IPS-NIHi7 (cell line): Measurements from ENCODE around the gene SERPINA4.

ENCODE experiments used
- DNase-seq: peaks from one replicate; pipeline ENCODE4 v3.0.0; 2012; ENCODE audit warnings: mixed read lengths; ENCODE audit errors: extremely low spot score

SERPINA4 gene, protein sequence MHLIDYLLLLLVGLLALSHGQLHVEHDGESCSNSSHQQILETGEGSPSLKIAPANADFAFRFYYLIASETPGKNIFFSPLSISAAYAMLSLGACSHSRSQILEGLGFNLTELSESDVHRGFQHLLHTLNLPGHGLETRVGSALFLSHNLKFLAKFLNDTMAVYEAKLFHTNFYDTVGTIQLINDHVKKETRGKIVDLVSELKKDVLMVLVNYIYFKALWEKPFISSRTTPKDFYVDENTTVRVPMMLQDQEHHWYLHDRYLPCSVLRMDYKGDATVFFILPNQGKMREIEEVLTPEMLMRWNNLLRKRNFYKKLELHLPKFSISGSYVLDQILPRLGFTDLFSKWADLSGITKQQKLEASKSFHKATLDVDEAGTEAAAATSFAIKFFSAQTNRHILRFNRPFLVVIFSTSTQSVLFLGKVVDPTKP

DNA sequence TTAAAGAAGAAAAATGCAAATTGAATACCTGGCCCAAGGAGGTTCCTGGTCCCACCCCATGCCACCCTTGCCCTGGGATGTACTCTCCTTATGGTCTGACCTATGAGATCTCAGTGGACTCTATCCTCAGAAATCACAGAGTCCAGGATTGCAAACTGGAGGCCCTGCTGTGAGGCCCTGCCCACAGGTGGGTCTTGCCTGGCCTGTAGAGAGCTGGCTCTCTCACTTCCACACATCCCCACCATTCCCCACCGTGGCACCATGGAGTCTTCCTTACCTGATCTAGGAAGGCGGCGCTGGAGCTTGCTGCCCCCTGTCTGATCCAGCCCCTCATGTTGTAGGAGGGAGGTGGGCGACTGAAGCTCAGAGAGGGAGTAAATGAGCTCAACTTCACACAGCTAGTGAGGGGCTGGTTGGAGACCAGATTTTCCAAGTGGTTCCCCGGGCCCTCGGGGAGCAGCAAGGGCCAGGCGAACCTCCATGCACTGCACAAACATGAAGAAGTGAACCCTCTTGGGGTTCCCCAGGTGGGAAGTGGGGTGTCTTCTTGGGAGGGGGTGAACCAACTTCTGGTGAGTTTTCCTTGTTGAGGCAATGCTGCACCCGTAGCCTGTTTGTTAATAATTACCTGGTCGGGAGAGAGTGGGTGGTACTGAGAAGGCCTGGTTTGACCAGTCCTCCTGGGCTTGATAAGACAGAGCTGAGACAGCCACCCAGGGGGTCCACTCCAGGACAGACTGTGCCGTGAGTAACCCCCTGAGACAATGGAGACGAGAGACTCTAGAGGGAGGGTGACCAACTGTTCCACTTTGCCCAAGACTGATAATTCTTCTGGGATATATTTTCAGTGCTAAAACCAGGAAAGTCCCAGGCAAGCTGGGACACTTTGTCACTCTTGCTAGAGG is at the start of gene SERPINA4:
TSS of gene SERPINA4 (plus strand) at position 692 of the 905 bp plus-strand sequence. CDS start 2,041 bp downstream, outside the sequence.
- no peak for DNase-seq

DNA sequence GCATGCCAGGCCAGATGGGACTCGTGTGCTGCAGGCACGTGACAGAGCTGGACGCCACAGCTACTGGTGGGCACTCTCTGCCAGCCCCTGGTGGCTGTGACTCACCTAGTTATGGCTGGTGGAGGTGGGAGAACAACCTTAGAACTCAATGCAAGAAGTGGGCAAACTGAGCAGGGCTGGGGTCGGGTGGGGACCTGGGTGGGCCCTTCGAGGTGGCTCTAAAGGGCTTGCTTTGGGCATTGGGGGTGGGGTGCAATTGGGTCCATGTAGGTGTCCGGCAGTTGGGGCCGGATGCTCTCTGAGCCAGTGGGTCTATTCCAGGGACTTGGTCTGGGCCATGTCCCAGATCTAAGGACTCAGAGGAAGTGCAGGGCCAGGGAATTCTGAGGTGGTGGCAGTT is 46.9 kb upstream of the SERPINA4 start:
- DNase-seq = no peak

DNA sequence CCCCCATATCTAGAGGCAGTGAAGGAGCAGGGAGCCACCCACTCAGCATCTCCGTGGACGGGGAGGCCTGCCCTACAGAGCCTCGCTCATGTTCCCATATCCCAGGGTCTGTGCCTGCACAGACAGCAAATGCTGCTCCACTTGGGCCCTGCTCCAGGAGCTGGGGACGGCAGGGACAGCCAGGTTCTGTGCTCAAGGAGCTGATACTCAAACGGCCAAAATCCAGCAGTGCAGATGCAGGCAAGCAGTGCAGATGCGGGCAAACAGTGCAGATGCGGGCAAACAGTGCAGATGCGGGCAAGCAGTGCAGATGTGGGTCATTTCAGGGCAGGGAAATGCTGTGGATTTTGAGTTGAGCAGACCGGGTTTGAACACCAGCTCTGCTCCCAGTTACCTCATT is 45.8 kb upstream of the SERPINA4 start:
- no peak for DNase-seq

DNA sequence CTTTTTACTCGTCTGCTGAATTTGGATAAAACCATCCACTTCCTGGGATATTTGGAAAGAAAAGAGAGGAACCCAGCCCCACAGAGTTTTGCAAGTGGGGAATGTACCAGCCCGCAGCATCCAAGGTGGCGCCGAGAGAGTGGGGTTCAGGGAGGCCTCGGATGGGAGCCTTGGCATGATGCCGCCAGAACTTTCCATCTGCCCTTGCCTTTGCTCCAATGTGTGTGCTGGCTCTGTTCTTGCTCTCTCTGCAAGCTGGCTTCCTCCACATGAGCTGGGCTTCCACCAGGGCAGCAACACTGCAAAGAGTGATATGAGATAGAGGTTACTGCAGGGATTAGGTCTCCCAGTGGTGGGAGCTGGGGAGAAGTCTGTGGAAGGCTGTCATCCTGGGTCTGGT is 45.4 kb upstream of the SERPINA4 start:
- no peak for DNase-seq

DNA sequence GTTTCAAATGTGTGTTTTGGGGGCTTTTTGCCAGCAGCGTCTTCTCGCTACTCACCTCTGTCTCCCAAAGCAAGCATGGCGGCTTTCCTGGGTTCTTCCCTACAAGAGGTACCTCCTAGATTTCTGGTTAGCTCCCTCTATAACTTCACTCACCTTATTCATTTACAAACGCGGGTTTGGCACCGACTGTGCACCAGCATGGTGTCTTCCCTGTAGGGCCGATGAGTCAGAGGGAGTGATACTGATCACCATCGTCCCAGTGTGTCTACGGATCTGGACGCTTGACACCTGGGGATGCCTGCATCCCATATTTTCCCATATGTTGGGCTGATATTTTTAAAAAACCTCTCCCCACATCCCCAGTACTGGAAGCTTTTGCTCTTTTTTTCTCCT is 44.0 kb upstream of the SERPINA4 start:
- DNase-seq = no peak

DNA sequence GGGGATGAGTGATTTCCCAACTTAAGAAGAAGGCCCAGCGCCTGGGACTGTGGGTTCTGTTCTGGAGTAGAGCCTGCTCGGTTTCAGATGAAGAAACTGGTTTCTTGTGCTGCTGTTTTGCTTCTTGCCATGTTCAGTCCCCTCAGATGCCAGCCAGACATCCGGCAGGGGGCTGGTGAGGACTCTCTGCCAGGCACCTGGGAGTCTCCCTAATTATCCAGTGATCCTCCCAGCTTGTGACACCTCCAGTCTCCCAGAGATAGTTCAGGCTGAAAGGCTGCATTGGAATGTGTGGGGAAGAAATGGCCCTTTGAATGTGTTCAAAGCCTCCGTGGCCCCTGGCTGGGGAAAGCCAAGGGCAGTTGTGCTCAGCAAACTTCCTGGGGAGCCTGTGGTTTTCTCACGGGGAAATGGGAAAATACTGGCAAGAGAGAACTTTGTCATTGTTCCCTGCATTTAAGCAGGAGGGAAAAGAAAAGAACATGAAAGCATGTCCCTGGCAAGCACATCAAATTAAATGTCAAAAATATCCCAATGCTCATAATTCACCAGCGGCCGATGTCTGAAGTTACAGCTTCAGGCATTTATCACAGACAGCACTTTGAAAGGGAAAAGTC is 43.5 kb upstream of the SERPINA4 start:
- DNase-seq = peak; percentile 37

DNA sequence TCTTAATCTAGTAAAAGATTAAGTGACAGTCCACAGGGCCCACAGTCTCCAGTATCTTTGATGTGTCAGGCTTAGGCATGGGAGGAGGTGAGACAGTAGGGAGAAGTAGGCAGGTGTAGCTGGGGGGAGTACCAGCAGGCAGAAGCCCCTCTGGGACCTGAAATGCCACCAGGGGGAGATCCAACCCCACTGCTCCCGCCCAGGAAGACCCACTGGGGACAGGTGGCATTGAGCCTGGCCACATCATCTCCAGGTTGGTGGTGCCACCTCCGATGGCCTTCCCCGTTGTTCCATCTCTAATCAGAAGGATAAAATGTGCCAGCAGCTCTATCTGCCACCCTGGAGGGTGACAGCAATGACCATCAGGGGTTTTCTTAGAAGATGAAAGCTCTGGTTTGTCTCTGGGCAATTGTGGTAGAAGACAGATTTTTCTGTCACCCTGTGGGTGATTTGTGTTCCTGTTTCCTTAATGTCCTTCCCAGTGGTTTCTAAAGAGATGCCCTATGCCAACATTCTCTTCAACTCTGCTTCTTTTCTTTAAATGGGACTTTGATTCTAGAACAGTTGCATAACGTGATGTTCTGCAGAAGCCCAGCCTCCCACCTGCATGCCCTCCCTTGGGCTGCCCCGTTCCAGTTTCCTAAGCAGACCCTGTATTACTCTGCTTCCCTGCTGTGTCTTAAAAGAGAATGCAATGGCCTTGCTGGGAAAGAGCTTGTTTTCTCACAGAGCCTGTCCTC is 39.7 kb upstream of the SERPINA4 start:
- DNase-seq = no peak

DNA sequence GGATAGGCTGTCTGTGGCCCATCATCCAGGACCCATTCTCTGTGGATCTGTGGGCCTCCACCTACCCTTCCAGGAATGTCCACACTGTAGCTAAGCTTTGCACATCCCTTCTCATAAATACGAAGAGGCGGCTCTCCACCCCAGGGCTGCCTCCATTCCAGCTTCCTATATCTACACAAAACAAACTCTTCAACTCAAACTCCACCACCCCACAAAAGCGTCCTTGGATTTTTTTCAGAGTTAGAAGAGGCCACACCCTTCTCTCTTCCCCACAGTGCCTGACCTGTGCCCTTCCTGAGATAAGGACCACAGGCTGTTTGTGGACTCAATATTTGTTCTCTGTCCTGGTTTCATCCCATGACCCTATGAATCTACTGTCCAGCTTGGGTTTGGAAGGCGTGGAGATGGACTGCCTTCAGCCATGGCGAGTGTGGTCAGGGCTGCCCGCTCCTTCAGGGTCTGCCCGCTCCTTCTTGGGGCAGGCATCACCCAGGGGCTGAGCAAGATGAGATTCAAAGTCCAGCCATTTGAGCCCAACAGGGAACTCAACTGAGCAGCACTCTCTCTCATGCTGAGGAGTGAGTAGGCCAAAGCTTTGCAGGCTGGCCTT is 39.0 kb upstream of the SERPINA4 start:
- DNase-seq = no peak

DNA sequence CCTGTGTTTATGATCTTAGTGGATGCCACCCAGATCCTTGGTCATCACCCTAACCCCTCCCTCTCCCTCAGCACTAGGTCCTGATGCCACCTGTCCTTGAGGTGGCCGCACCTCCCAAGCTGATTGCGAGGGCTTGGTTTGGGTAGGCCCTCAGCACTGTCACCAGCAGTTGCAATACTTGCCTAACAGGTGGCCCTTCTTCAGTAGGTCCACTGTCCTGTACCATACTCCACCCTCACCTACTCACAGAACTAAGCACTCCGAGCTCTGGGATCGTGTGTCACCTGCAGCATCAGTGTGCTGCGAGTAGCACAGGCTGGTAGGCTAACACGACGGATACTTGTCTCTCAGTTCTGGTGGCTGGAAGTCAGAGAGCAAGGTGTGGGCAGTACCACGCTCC is 38.0 kb upstream of the SERPINA4 start:
- DNase-seq = no peak

DNA sequence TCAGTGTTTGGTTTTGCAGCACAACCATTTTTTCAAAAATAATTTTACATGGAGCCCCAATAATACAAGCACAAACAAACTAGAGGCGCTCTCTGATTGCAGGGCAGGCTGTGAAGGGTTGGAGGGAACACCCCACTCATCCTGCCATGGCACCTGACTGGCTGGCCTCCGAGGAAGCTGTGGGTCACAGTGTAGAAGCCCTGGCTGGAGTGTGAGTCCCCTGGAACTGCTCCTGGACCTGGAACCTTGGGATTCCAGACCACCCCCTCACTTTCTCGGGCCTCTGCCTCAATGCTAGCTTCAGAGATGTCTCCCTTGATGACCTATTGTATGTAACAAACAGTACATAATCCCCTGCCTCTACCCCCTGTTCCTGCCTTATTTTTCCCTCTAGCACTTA is 37.1 kb upstream of the SERPINA4 start:
- no peak for DNase-seq

DNA sequence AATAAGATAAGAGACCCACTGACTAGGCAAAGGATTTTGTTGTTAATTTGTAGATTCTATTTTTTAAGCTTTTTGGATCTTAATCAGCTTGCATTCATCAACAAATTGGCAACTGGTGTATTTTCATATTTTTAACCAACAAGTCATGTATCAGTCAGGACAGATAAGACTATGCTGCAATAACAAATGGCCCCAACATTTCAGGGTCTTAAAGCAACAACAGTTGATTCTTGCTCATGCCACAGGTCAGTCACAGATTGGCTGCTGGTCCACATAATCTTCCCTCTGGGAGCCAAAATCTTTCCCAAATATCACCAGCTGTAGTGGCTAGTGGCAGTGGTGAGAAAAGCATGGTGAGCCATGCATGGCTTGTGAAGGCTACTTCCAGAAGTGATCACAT is 30.1 kb upstream of the SERPINA4 start:
- no peak for DNase-seq

DNA sequence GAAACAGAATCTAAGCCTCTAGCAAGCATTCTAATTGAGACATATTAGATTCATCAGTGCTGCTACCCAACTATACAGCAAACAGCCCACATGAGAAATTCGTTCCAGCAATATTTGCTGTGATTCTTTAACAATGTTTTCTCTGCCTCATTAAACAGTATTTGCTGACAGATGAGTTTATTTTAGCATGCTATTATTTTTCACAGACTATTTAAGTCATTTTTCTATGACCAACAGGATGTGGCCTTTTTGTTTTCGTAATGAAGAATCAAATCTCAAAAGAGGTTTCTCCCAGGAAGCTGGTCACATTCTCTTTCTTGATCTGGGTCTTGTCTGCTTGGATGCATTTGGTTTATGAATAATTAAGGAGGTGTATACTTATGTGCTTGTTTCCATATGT is 28.8 kb upstream of the SERPINA4 start:
- no peak for DNase-seq

DNA sequence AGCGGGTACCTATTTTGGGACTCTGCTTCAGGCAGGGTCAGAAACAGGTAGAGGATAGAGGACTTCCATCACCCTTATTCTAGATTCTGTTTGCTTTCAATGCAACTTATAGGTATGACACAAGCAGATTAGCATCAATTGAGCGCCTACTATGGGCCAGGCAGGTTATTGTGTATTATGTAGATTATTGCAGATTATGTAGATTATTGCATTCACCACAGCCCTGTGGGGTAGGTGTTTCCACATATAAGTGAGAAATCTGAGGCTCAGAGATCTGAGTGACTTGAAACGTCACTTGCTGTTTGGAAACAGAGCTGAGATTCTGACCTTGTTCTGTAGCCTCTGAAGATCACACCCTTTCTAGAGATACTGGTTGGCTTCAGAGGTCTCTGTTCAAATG is 25.7 kb upstream of the SERPINA4 start:
- DNase-seq = no peak

DNA sequence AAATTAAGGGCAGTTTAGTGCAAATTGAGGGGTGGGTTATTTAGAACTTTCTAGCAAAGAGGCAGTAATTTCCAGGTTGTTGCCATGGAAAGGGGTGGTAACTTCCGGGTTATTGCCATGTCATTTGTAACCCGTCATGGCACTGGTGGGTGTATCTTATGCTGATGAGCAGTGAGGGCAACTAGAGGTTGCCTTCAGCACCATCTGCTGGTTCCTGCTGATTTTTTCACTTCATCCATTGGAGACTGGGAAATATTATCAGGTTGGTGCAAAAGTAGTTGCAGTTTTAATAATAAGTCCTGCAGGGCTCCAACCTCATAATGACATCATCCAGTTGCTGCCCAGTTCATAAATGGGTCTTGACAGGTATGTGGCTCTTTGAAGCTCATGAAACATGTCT is 24.4 kb upstream of the SERPINA4 start:
- no peak for DNase-seq

DNA sequence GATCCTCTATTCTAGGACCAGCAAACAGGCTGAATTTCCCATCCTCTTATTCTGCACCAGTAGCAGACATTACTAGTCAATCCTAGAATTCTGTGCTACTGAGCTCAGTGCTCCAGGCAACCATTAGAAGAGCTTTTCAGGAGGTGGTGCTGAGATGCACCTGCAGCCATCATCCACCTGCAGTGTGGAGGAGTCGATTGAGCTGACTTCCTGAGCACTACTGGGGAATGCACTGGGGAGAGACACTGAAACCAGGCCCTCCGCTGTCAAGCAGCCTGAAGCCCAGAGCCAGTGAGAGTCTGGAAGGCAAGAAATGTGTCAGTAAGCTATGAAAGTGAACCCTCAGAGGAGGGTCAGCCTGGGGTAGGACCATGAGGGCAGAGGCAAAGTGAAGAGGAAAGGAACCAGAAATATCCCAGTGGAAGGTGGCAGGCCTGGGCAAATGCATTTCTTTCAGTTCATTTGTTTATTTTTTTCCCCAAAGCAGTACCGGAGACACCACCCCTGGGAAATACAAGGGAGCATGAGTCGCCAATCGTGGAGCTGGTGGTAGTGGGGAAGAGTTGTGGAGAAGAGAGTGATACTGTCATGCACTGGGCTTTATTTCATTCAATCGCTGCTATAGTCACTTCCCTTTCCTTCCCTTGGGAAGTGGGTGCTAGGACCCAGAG is 23.0 kb upstream of the SERPINA4 start:
- no peak for DNase-seq

DNA sequence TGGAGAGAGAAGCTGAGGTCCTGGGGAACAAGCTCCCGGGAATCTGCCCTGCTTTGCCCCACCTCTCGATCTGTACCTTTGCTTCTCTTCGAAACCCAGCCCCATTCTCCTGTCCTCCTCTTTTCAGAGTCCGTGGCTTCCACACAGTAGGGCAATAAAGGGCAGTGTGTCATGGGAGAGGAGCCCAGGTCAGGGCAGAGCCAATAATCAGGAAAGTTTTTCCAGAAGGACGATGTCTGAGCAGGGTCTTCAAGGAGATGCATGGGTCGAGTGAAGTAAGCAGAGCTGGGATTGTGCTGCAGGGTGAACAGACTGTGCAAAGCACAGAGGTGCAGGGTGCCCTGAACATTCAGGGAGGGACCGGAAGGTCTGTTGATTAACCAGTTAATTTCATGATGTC is 22.1 kb upstream of the SERPINA4 start:
- DNase-seq = no peak

DNA sequence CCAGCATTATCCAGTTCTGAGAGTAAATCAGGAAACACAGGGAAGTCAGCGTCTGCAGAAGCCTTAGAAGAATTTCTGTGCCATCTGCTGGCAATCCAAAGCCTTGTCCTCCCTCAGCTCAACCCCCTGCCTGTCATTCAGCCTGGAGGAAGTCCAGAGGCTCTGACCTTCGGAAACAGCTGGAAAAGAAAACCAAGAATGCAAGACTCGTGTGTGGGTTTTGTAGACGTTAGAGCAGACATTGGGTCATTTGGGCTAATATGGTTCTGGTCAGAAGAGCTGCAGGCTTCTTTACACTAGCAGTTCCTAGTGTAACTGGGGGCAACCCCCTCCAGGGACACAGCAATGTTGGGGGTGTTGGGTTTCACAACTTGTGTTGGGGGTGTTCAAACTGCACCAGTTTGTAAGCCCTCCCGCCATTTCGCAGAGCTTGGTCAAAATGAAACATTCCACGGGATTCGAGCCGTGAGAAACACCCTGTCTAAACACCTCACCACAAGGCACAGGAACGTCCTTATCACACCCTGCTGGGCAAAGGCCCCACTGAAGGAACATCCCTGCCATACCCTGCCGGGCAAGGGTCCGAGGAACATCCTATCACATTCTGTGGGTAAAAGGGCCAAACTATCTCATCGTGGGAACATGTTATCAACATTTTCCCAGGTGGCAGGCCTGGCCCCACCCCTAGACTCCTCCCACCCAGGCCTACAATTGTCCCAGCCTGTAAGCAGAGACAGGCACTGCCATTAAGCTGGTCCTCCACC is 21.0 kb upstream of the SERPINA4 start:
- DNase-seq = no peak

DNA sequence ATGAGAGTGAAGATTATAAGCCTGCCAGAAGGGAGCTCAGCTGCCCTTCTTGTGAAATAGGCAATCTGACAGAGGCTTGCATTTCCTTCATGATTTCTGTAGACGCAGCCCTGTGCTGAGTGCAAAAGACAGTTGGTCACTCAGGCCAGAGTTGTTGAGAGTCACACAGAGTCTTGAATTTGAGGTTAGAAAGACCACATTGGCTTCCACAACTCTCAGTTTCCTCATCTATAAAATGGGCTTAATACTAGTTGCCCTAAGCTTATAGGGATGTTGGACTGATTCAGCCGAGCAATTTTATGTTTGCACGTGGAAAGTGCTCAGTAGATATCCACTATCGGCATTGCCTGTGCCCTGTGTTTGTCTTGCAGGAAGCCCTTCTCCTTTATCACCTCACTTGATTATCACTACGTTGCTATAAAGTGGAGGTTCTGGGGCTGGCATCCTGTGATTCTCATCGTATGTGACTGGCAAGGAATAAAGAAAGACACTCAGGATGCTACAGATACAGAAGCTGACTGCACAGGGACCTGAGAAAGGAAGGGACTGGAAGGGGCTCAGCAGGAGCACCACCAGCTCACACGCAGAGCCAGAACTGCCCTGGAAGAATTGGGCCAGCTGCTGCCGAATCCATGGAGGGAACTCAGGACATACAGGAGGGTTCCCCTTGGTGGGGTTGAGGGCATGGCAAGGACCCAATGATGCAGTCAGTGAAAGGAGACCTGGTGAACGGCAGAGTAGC is 19.8 kb upstream of the SERPINA4 start:
- no peak for DNase-seq

DNA sequence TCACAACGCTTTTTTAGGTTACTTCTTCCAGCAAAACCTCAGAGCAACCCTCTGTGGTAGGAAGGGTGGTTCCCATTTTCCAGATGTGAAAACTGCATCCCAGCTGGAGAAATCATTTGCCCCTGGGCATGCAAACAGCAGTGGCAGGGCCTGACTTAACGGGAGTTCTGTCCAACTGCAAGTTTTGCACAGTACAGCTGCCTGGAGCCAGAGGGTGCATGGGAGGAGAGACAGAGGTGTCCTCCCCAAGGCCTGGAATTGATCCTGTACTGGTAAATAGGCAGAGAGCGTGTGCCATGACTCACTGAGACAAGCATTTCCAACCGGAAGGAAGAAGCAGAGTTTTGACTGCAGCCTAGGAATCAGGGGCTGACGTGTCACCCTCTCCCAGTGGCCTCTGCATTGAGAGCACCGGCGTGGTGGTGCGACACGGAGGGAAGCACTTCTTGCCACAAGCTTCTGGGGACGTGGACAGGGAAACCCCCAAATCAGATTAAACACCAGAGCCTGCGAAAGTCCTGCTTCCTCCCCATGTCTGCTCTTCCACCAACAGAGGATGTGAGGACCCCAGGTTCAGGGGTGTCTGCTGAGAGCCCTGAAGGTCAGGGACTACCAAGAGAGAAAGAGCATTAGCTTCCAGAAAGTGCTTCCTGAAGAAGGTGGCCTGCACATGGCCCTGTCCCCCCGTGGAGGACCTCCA is 19.0 kb upstream of the SERPINA4 start:
- DNase-seq = no peak
